Smooth muscle cell (in vitro differentiated cells): ENCODE results near the gene CUEDC1. TPM values are rescaled to one million over a fixed set of nuclear protein-coding genes. Genes with fewer than 3 reads are reported as not detected.

Experiments used
- DNase-seq: peaks from one replicate; lab custom pipeline; 2025; ENCODE audit not compliant: unreplicated experiment; lab: John Stamatoyannopoulos, UW
- H2AFZ ChIP-seq: fragments of 200-600 bp; sonication (generic); 2 replicates; pipeline ENCODE4 v1.6.0; 2016; ENCODE audit warnings: antibody characterized with exemption, low read depth, mild to moderate bottlenecking
- H3F3A ChIP-seq: fragments of 200-600 bp; sonication (generic); 2 replicates; pipeline ENCODE4 v1.6.0; 2017; ENCODE audit warnings: antibody characterized with exemption, low read depth
- H3K27ac ChIP-seq: fragments of 200-600 bp; sonication (generic); 2 replicates; pipeline ENCODE4 v1.5.1; 2016; ENCODE audit warnings: low read depth, mild to moderate bottlenecking
- H3K27me3 ChIP-seq: fragments of 200-600 bp; sonication (generic); 2 replicates; pipeline ENCODE4 v1.6.1; 2016; ENCODE audit warnings: low read depth, mild to moderate bottlenecking
- H3K36me3 ChIP-seq: fragments of 200-600 bp; sonication (generic); 2 replicates; pipeline ENCODE4 v1.5.1; 2016; ENCODE audit warnings: low read depth
- H3K4me1 ChIP-seq: fragments of 200-600 bp; sonication (generic); 2 replicates; pipeline ENCODE4 v1.5.1; 2016; ENCODE audit warnings: low read depth
- H3K4me2 ChIP-seq: fragments of 200-600 bp; sonication (generic); 2 replicates; pipeline ENCODE4 v1.6.0; 2016; ENCODE audit warnings: mild to moderate bottlenecking
- H3K4me3 ChIP-seq: fragments of 200-600 bp; sonication (generic); 2 replicates; pipeline ENCODE4 v1.5.1; 2016; ENCODE audit warnings: mild to moderate bottlenecking
- H3K79me2 ChIP-seq: fragments of 200-600 bp; sonication (generic); 2 replicates; pipeline ENCODE4 v1.6.0; 2016; ENCODE audit warnings: low read depth, mild to moderate bottlenecking
- H3K9ac ChIP-seq: fragments of 200-600 bp; sonication (generic); 2 replicates; pipeline ENCODE4 v1.6.0; 2016; ENCODE audit warnings: low read depth
- H3K9me3 ChIP-seq: fragments of 200-600 bp; sonication (generic); replicated peaks from 2 replicates; pipeline ENCODE4 v1.5.1; 2016; ENCODE audit warnings: low read depth
- H4K20me1 ChIP-seq: fragments of 200-600 bp; sonication (generic); 2 replicates; pipeline ENCODE4 v1.6.0; 2016; ENCODE audit warnings: low read depth
- WGBS: methylation state at CpG from one replicate; pipeline ENCODE4 v1.1.7; 2016; ENCODE audit warnings: low lambda C conversion rate; 5-methylcytosine and 5-hydroxymethylcytosine counted together
- polyA plus RNA-seq: library from polyadenylated mRNA; unstranded; fragments of >200 nt; fragmentation: Nextera tagmentation; extraction: Ambion mirVana; gene quantifications from 2 replicates; pipeline ENCODE4 v1.2.1, GENCODE V29; 2016
- total RNA-seq: library from RNA; depleted of rRNA; stranded (reverse); fragments of >200 nt; gene quantifications from 2 replicates; pipeline ENCODE4 v1.2.3, GENCODE V29; 2014
- TF ChIP-seq, protein P1 (sequence below): fragments of 200-600 bp; sonication (generic); IDR thresholded peaks from 2 replicates; pipeline ENCODE4 v1.5.1; 2017; ENCODE audit warnings: borderline replicate concordance, mild to moderate bottlenecking, antibody characterized with exemption; ENCODE audit not compliant: insufficient read depth, poor library complexity, severe bottlenecking

CUEDC1 gene
- total and polyA plus RNA-seq, 2 experiments from 2014 or later, result 11.1 to 11.7 TPM

DNA sequence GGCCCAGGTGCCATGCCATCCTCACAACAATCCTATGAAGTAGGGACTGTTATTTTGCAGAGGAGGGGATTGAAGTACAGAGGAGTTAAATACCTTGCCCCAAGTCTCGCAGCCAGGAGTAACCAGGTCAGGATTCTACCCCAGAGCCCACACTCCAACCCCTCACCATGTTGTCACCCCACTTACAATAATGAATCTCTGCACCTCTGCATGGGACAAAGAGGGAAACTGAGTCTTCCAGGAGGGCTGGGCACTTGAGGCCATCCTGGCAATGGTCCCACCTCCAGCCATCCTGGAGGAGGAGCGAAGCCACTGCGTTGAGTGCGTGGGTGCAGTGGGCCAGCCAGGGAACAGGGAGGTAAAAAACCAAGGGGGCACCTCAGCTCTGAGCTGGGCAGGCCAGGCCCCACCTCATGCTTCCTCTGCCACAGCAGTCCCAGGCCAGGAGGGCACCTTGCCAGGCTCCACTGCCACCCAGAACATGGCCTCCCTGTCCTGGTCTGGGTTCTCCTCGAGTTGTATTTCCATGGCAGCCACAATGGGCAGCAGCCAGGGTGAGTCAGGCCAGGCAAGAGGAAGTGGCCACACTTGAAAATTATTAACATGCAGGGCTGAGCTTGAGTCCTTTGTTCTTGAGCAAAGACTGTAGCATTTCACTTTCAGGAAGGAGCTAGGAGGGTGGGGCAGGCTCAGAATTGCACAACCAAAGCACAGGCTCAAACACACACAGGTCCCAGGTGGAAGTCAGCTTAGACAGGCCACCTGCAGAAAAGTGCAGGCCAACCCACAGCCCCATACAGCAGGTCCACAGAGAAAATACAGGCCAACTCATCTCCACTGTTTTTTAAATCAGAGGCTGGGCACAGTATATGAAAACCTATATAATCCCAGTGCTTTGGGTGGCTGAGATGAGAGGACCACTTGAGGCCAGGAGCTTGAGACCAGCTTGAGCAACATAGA, 52.1 kb downstream of the CUEDC1 start:
- Histone ChIP-seq H2AFZ (no peak overlapping the region), H3K4me3 (no peak overlapping the region), H3F3A (peaks cover 5% of the 10 kb centered on the region), H3K9ac (peak overlapping the region; percentile 45), H3K4me1 (peaks cover 59% of the 10 kb centered on the region), H3K27me3 (no peaks in the 10 kb centered on the region), H3K4me2 (peak overlapping the region; percentile 76), H4K20me1 (peaks cover 4% of the 10 kb centered on the region), H3K27ac (peak overlapping the region; percentile 75), H3K9me3 (no peaks in the 10 kb centered on the region), H3K36me3 (no peaks in the 10 kb centered on the region), H3K79me2 (peaks cover 11% of the 10 kb centered on the region)
- TF ChIP-seq, protein P1, sequence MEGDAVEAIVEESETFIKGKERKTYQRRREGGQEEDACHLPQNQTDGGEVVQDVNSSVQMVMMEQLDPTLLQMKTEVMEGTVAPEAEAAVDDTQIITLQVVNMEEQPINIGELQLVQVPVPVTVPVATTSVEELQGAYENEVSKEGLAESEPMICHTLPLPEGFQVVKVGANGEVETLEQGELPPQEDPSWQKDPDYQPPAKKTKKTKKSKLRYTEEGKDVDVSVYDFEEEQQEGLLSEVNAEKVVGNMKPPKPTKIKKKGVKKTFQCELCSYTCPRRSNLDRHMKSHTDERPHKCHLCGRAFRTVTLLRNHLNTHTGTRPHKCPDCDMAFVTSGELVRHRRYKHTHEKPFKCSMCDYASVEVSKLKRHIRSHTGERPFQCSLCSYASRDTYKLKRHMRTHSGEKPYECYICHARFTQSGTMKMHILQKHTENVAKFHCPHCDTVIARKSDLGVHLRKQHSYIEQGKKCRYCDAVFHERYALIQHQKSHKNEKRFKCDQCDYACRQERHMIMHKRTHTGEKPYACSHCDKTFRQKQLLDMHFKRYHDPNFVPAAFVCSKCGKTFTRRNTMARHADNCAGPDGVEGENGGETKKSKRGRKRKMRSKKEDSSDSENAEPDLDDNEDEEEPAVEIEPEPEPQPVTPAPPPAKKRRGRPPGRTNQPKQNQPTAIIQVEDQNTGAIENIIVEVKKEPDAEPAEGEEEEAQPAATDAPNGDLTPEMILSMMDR, result no peak
- 79% methylated on average over 5 of the region's 5 CpGs for WGBS
- no peak for DNase-seq

DNA sequence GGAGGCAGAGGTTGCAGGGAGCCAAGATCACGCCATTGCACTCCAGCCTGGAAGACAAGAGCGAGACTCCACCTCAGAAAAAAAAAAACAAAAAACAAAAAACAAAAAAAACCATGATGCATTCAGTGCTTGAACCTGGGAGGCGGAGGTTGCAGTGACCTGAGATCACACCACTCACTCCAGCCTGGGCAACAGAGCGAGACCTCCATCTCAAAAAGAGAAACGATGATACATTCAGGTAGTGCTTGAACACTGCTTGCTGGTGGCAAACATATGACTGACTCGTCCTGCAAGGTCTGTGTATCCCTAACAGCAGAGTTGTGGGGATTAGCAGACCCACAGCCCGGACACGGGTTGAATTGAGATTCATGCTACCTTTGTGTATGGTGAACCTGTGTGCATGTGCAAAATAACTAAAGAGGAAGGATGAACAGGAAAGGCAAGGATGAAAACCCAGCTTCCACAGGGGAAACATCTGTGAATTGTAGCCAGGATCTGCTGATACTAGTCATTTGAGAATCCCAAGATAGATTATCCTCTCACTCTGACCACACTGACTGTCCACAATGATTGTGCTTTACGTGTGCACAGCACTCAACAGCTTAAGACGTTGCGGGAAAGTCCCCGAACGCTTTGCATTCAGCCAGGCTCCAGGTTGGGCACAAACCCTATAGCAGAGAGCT, 53.0 kb downstream of the CUEDC1 start:
- Histone ChIP-seq H3K9ac (peak overlapping the region; percentile 45), H3K9me3 (no peaks in the 10 kb centered on the region), H3K4me1 (peaks cover 60% of the 10 kb centered on the region), H3K4me3 (no peak overlapping the region), H3F3A (peaks cover 5% of the 10 kb centered on the region), H3K4me2 (peak overlapping the region; percentile 76), H3K27me3 (no peaks in the 10 kb centered on the region), H2AFZ (no peak overlapping the region), H3K36me3 (no peaks in the 10 kb centered on the region), H3K27ac (peak overlapping the region; percentile 75), H3K79me2 (peaks cover 11% of the 10 kb centered on the region), H4K20me1 (peaks cover 4% of the 10 kb centered on the region)
- WGBS, result 82% methylated on average over 13 of the region's 13 CpGs
- DNase-seq, result no peak
- TF ChIP-seq, protein P1, result no peak

DNA sequence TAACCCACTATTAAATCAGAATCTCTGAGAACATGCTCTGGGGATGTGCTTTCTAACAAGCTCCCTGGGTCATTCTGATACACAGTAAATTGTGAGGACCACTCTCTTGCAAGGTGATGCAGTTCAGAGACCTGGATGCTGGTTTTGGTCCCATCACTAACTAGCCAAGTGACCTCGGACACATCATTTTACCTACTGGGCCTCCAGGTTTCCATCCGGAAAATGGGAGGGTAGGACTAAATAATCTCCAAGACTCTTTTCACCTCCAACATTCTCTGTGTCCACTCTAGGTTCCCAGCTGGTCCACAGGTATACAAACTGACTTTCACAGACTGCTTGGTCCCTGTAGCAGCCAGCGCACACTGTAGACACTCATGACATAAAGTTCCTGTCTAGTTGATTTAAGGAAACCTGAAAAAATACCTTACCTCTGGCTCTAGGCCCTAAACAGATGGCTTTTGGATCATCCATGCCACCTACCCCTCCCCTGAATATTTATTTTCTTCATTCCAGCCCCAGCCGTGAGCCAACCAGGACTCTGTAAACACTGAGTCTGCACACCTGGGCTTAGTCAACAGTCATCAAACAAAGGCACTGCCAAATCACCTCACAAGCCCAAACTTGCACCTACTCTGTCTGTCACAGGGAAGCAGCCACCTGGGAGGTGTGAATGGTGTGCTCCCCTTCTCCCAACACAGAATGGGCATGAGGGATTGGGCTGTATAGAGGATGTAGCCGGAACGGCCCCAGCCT, 54.0 kb downstream of the CUEDC1 start:
- Histone ChIP-seq H3K9ac (no peak overlapping the region), H3K4me2 (no peak overlapping the region), H4K20me1 (peaks cover 4% of the 10 kb centered on the region), H3F3A (peaks cover under 1% of the 10 kb centered on the region), H3K36me3 (no peaks in the 10 kb centered on the region), H2AFZ (no peak overlapping the region), H3K79me2 (peaks cover 11% of the 10 kb centered on the region), H3K27ac (no peak overlapping the region), H3K27me3 (no peaks in the 10 kb centered on the region), H3K4me3 (no peak overlapping the region), H3K9me3 (no peaks in the 10 kb centered on the region), H3K4me1 (peaks cover 56% of the 10 kb centered on the region)
- WGBS, result 87% methylated on average over 6 of the region's 6 CpGs
- no peak for DNase-seq
- TF ChIP-seq, protein P1, result no peak
